ENCODE data around the gene TOM1.

DNA sequence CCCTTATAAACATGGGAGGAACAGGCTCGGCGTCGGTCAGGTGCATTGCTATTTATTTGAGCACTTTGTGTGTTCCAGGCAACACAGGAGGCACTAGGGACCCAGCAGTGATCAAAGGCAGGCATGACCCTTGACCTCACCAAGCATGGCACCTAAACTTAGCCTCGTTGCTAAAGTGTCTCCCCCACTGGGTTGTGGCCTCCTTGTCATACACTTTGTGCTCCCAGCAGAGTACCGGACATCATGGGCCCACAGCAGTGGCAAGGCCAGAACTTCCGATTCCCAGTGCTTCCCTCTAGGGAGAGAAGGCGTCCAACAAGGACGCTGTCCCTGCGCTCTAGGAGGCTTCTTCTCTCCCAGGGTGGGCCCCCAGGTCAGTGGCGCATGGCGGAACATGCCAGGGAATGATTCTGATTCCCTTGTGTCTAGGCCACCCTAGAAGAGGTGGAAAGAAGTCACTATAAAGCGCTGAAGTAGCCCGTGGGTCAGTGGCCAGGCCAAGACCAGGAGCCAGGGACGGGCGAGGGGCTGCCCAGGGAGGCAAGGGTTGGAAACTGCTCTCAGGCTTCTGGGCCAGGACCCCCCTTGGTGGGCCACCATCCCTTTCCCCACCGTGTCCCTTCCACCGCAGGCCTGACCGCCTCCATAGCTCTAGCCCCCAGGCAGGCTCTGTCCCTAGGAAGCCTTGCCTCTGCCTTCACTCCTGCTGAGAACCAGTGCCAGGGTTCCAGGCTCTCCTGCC lies 19.7 kb downstream of the TOM1 start:
- TF ChIP-seq, protein P1, sequence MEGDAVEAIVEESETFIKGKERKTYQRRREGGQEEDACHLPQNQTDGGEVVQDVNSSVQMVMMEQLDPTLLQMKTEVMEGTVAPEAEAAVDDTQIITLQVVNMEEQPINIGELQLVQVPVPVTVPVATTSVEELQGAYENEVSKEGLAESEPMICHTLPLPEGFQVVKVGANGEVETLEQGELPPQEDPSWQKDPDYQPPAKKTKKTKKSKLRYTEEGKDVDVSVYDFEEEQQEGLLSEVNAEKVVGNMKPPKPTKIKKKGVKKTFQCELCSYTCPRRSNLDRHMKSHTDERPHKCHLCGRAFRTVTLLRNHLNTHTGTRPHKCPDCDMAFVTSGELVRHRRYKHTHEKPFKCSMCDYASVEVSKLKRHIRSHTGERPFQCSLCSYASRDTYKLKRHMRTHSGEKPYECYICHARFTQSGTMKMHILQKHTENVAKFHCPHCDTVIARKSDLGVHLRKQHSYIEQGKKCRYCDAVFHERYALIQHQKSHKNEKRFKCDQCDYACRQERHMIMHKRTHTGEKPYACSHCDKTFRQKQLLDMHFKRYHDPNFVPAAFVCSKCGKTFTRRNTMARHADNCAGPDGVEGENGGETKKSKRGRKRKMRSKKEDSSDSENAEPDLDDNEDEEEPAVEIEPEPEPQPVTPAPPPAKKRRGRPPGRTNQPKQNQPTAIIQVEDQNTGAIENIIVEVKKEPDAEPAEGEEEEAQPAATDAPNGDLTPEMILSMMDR (IDR thresholded peaks at IDR 0.05; ENCODE audit: low read depth, low read length): no peak
- TF ChIP-seq POLR2A (IDR thresholded peaks at IDR 0.05; ENCODE audit: extremely low read depth, insufficient read length): no peak
- TF ChIP-seq, protein P2, sequence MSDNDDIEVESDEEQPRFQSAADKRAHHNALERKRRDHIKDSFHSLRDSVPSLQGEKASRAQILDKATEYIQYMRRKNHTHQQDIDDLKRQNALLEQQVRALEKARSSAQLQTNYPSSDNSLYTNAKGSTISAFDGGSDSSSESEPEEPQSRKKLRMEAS (IDR thresholded peaks at IDR 0.05; ENCODE audit: low read depth, low read length): no peak
- TF ChIP-seq MYC (IDR thresholded peaks at IDR 0.05; ENCODE audit: low read depth, low read length): no peak
